Measurements from ENCODE around the gene COX6A2.
"Not testable (repeated sequence)": the region's sequence is repeated elsewhere in the genome, so short reads cannot be mapped to it uniquely, and the experiment has no call there.

Gene COX6A2

DNA sequence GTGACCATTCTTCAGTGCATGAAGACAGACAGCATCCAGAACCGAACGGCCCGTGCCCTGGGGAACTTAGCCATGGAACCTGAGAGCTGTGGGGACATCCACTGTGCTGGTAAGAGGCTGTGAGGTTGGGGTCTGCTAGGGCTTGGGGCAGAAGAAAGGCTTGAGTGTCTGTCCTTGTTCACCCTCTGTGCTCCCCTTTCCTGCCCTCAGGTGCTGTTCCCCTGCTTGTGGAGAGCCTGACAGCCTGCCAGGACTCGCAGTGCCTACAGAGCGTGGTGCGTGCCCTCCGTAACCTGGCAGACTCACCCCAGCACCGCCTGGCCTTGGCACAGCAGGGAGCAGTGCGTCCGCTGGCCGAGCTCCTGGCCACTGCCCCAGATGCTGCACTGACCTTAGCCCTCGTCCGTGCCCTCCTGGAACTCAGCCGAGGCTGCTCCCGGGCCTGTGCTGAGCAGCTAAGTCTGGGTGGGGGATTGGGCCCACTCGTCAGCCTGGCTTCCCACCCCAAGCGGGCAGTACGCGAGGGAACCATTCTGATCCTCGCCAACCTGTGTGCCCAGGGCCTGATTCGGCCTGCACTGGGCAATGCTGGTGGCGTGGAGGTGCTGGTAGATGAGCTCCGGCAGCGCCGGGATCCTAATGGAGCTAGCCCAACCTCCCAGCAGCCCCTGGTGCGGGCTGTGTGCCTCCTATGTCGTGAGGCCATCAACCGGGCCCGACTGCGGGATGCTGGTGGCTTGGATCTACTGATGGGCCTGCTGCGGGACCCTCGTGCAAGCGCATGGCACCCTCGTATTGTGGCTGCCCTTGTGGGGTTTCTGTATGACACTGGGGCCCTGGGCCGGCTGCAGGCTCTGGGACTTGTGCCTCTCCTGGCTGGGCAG is 34.0 kb upstream of the COX6A2 start:
- no peak for DNase-seq

- DNase-seq: no peak
Measured at GRCh38 chr16:31461201-31461920, 33.2 kb upstream of the COX6A2 start.

DNA sequence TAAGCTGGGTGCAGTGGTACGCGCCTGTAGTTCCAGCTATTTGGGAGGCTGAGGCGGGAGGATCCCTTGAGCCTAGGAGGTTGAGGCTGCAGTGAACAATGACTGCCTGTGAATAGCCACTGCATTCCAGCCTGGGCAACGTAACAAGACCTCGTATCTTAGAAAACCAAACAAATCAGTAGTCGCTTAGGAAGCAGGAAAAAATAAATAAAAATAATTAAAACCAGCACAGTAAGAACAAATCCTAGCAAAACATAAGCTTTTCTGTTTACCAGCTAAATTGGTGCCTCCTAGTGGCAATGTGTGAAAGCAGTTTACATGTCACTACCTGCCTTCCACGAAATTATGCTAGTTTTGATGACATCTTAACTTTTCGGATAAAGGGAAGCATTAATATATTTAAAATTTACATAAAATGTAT is 32.4 kb upstream of the COX6A2 start:
- DNase-seq: peak; percentile 28

GRCh38 chr16:31459687-31460581 is 31.8 kb upstream of the COX6A2 start:
- DNase-seq: peak; percentile 100

- DNase-seq: peak; percentile 98
Measured at GRCh38 chr16:31458844-31459686, 30.9 kb upstream of the COX6A2 start, which contains the start of gene ARMC5. Gene ARMC5, plus strand, starts transcription at chr16:31459501. Its CDS starts 24 bp downstream, at chr16:31459525.

GRCh38 chr16:31458073-31458843 is 30.1 kb upstream of the COX6A2 start:
- peak; percentile 45 for DNase-seq

- DNase-seq: no peak
Measured at GRCh38 chr16:31456988-31457360, 28.8 kb upstream of the COX6A2 start.

DNA sequence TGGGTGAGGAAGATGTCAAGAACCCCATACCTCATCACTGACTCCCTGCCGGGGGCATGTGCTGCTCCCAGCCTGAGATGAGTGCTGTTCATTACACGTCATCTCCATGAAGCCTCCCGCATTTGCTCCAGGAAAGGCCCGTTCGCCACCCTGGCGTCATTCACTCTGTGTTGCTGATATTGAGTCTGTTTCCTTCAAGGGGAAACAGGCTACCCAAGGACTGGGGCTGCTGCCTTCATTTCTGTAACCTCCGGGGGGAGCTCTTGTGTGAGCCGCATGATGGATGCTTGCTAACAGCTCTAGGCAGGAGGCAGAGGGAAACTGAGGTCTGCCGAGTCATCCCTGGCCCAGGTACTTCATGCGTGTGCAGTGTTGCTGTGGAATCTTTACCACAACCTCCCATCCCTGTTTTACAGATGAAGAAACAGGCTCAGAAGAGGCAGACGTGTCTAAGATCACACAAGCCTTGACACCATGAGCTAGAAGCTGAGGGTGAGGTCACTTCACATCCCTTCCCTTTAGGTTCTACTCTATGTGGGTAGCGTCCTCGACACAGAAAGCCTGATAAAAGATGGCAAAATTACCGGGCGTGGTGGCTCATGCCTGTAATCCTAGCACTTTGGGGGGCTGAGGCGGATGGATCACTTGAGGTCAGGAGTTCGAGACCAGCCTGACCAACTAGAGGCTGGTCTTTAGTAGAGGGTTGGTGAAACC is 27.6 kb upstream of the COX6A2 start:
- DNase-seq: peak; percentile 42

- no peak for DNase-seq
Measured at GRCh38 chr16:31453255-31454204, 25.4 kb upstream of the COX6A2 start.

DNA sequence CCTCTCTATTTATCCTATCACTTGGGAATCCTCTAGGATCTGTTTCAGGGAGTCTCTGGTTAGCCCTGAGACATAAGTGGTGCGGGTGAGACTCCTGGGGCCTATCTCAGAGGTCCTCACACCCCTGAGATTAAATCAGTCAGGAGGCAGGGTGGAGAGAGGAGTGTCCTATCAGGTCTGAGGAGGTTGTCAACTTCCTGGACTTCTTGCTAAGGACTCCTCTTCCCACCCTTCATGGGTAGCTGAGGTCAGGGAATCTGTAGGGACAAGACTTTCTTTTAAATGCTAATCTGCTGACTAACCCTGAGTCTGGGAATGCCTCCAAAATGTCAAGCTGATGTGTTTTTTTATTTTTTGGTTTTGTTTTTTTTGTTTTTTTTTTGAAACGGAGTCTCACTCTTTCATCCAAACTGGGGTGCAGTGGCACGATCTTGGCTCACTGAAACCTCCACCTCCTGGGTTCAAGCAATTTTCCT is 24.5 kb upstream of the COX6A2 start:
- DNase-seq: no peak

DNA sequence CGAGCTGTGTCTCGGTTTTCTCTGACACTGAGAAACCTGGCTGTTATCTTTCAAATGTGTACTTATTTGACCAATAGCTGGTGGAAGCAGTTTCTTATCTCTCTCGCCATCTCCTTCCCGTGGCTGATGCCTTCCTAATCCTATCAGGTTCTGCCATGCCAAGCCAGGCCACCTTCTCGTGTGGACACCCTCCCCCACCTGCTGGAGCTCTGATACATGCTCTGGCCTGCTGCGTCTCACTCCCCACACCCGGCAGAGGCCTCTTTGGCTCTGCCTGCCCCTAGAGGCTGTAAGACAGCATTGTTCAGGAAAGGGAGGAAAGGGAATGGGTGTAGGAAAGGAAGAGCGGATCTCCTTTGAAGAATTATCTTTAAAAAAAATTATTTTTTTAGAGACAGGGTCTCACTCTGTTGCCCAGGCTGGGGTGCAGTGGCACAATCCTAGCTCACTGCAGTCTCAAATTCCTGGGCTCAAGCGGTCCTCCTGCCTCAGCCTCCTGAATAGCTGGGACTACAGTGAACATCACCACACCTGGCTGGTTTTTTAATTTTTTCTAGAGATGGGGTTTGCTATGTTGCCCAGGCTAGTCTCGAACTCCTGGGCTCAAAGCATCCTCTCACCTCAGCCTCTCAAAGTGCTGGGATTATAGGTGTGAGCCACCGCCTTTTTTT is 23.7 kb upstream of the COX6A2 start:
- DNase-seq: no peak

DNA sequence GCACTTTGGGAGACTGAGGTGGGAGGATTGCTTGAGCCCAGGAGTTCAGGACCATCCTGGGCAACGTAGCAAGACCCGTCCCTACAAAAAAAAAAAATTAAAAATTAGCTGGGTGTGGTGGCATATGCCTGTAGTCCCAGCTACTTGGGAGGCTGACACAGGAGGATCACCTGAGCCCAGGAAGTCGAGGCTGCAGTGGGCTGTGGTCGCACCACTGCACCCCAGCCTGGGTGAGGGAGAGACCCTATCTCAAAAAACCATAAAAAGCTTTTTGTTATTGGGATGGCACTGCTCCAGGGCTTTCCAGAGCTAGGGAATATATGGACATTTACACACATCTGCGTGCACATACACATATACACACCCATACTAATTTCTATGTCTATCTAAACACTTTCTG is 23.0 kb upstream of the COX6A2 start:
- no peak for DNase-seq

DNA sequence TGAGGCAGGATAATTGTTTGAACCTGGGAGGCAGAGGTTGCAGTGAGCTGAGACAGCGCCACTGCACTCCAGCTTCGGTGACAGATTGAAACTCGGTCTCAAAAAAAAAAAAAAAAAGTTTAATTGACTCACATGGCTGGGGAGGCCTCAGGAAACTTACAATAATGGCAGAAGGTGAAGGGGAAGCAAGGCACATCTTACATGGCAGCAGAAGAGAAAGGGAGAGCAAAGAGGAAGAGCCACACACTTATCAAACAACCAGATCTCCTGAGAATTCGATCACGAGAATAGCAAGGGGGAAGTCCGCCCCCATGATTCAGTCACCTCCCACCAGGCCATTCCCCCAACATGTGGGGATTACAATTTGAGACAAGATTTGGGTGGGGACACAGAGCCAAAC is 17.8 kb upstream of the COX6A2 start:
- DNase-seq: not testable (repeated sequence)

GRCh38 chr16:31441956-31442355 is 13.8 kb upstream of the COX6A2 start:
- no peak for DNase-seq

GRCh38 chr16:31440516-31441184 is 12.5 kb upstream of the COX6A2 start:
- DNase-seq: no peak

- DNase-seq: no peak
Measured at GRCh38 chr16:31439519-31439918, 11.4 kb upstream of the COX6A2 start.

- DNase-seq: not testable (repeated sequence)
Measured at GRCh38 chr16:31439023-31439422, 10.9 kb upstream of the COX6A2 start.

DNA sequence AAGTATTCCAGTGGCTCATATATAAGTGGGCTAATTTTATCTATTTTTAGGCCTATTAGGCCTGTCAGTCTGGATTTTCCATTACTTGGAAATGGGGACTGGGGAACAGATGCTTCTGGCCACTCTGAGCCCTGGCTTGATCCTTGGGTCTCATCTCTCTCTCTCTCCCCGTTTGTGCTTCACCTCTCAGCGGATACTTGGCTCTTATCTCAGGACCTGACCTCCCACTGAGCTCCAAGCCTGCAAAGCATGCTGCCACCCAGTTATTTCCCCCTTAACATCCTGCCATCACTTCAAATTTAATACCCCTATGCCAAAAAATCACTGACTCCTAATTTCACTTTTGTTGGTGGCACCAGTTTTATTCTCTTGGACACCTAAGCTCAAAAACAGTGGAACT is 10.3 kb upstream of the COX6A2 start:
- DNase-seq: no peak

All from CD4-positive, alpha-beta T cell treated with Interleukin-6 for 4 hours (primary cell).